ENCODE results near the gene CLDN6. TPM values are rescaled to one million over a fixed set of nuclear protein-coding genes. Genes with fewer than 3 reads are reported as not detected.

The CLDN6 gene
- total and polyA plus RNA-seq, 9 of the 15 experiments (the other 6 are each of a cell fraction or from before 2014, with no cell fraction given) = 0.22 to 0.75 (median 0.38) TPM; not detected in 3

GRCh38 chr16:3021449-3022207 lies 3.6 kb upstream of the CLDN6 start (continued):
- TF ChIP-seq EWSR1 (IDR thresholded peaks at IDR 0.05; ENCODE audit: borderline replicate concordance, low read depth, partially characterized antibody) (no peak), ZNF24 (IDR thresholded peaks at IDR 0.05) (0 out of 2 replicates have a peak, but pooled peaks have one; percentile 11), MAX (CRISPR knock-in tag; IDR thresholded peaks at IDR 0.05) (peak; percentile 21; the same call in 1 of the 2 replicates), DACH1 (IDR thresholded peaks at IDR 0.05; ENCODE audit: partially characterized antibody) (peak; percentile 63), ZBTB7A (IDR thresholded peaks at IDR 0.05; ENCODE audit: borderline replicate concordance, control insufficient read depth, low read depth, low read length) (peak; percentile 32; the same call in 1 of the 2 replicates), ZNF12 (CRISPR knock-in tag; IDR thresholded peaks at IDR 0.05) (no peak), RBFOX2 (IDR thresholded peaks at IDR 0.05; ENCODE audit: low read depth, low read length) (peak; percentile 64), IFI16 (CRISPR knock-in tag; IDR thresholded peaks at IDR 0.05) (no peak), MXD1 (CRISPR knock-in tag; IDR thresholded peaks at IDR 0.05; ENCODE audit: borderline replicate concordance, poor library complexity, severe bottlenecking) (no peak), ZNF224 (CRISPR knock-in tag; IDR thresholded peaks at IDR 0.05) (no peak), XRCC5 (IDR thresholded peaks at IDR 0.05; ENCODE audit: low read depth, low read length) (peak; percentile 65; the same call in 1 of the 2 replicates), CTCF (IDR thresholded peaks at IDR 0.05 in 2 of 3, conservative IDR thresholded peaks at IDR 0.05 in 1 of 3; ENCODE audit: insufficient read depth in 2 of 3, low read depth in 1 of 3, low read length in 3 of 3) (peak; percentile 67 to 87 (median 68)), POLR2A (conservative IDR thresholded peaks at IDR 0.05) (no peak; the same call in 1 of the 2 replicates), ZZZ3 (IDR thresholded peaks at IDR 0.05) (no peak), RBM25 (IDR thresholded peaks at IDR 0.05; ENCODE audit: low read depth, low read length, severe bottlenecking) (no peak), NFE2L1 (tag; IDR thresholded peaks at IDR 0.05; ENCODE audit: borderline replicate concordance, low read depth) (no peak), DNMT1 (IDR thresholded peaks at IDR 0.05) (peak; percentile 66; the same call in 1 of the 2 replicates), CBFA2T3 (IDR thresholded peaks at IDR 0.05) (no peak), SIRT6 (IDR thresholded peaks at IDR 0.05; ENCODE audit: low read depth, low read length) (no peak), SRF (CRISPR knock-in tag; IDR thresholded peaks at IDR 0.05) (peak in 1 of 2 experiments; percentile 21; a peak in 1 of 4 replicates), MBD2 (IDR thresholded peaks at IDR 0.05; ENCODE audit: borderline replicate concordance, low read depth) (no peak), ESRRA (IDR thresholded peaks at IDR 0.05; ENCODE audit: borderline replicate concordance, low read depth) (peak; percentile 32; the same call in 1 of the 2 replicates), GATAD2B (IDR thresholded peaks at IDR 0.05; ENCODE audit: borderline replicate concordance) (no peak)
- TF ChIP-seq, protein P1, sequence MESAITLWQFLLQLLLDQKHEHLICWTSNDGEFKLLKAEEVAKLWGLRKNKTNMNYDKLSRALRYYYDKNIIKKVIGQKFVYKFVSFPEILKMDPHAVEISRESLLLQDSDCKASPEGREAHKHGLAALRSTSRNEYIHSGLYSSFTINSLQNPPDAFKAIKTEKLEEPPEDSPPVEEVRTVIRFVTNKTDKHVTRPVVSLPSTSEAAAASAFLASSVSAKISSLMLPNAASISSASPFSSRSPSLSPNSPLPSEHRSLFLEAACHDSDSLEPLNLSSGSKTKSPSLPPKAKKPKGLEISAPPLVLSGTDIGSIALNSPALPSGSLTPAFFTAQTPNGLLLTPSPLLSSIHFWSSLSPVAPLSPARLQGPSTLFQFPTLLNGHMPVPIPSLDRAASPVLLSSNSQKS (CRISPR knock-in tag; IDR thresholded peaks at IDR 0.05) = no peak

All from K562 (cell line).